MCF 10A (cell line): ENCODE measurements around the gene RASGEF1C. TPM values are rescaled to one million over a fixed set of nuclear protein-coding genes. Genes with fewer than 3 reads are reported as not detected.

Source experiments
- BruUV-seq: library from RNA; stranded (reverse); fragments of 400-500 nt; replicated peaks from 2 replicates; lab custom pipeline; 2021; lab: Mats Ljungman, UMichigan
- CTCF ChIA-PET: fragments of 300-600 bp; sonication (Branson Sonifier 250); formaldehyde crosslinking; extraction: SDS; loops from one replicate; lab custom pipeline; 2021; ENCODE audit warnings: antibody characterized with exemption, inconsistent platforms; lab: Yijun Ruan, JAX
- POLR2A ChIA-PET: fragments of 300-600, 350-650 bp; sonication (Branson Sonifier 250); formaldehyde crosslinking; extraction: SDS; loops from one replicate; lab custom pipeline; 2020; ENCODE audit warnings: antibody characterized with exemption, inconsistent platforms; lab: Yijun Ruan, JAX
- DNase-seq: peaks from one replicate; pipeline ENCODE4 v3.0.0-alpha.2; 2018; ENCODE audit not compliant: unreplicated experiment
- H3K27ac Mint-ChIP-seq: one replicate; pipeline ENCODE4 v1.8.0; 2022; ENCODE audit warnings: mild to moderate bottlenecking, low read depth, mixed read lengths; ENCODE audit not compliant: unreplicated experiment
- H3K27me3 Mint-ChIP-seq: one replicate; pipeline ENCODE4 v1.8.0; 2022; ENCODE audit warnings: mixed read lengths; ENCODE audit not compliant: insufficient read depth, unreplicated experiment
- H3K36me3 Mint-ChIP-seq: one replicate; pipeline ENCODE4 v1.8.0; 2022; ENCODE audit warnings: mild to moderate bottlenecking, moderate library complexity, mixed read lengths; ENCODE audit not compliant: insufficient read depth, unreplicated experiment
- H3K4me1 Mint-ChIP-seq: one replicate; pipeline ENCODE4 v1.8.0; 2022; ENCODE audit warnings: mixed read lengths; ENCODE audit not compliant: insufficient read depth, unreplicated experiment
- H3K4me3 Mint-ChIP-seq: one replicate; pipeline ENCODE4 v1.8.0; 2022; ENCODE audit warnings: mild to moderate bottlenecking, moderate library complexity, mixed read lengths; ENCODE audit not compliant: unreplicated experiment
- H3K9me3 Mint-ChIP-seq: one replicate; pipeline ENCODE4 v1.8.0; 2022; ENCODE audit warnings: mixed read lengths; ENCODE audit not compliant: unreplicated experiment
- CTCF ChIP-seq: fragments of 200-600 bp; IDR thresholded peaks from one replicate; pipeline ENCODE4 v1.8.0; 2022; ENCODE audit warnings: antibody characterized with exemption, mild to moderate bottlenecking; ENCODE audit not compliant: unreplicated experiment
- intact Hi-C: fragments of 100-400 bp; cut with micrococcal nuclease; formaldehyde crosslinking; loops from 2 replicates; pipeline ENCODE4 v1.14.1; 2022
- total RNA-seq: library from RNA; stranded (reverse); gene quantifications from 2 replicates; pipeline ENCODE4 v1.2.3, GENCODE V29; 2022

RASGEF1C gene
- total RNA-seq, 1 experiment from 2014 or later = not detected

- CTCF ChIA-PET = no interaction called here
- POLR2A ChIA-PET = interaction anchor here (0.6 to 1.1 kb wide), 4 partner anchors 8 to 125 kb away, joined by 3 to 5 read pairs (median 4); no protein-coding TSS in a partner anchor
- no TSS peak for BruUV-seq
- Mint-ChIP-seq H3K36me3 (no peaks in the 10 kb centered on the region), H3K27ac (no peak overlapping the region), H3K4me1 (peaks cover 28% of the 10 kb centered on the region), H3K4me3 (no peak overlapping the region), H3K27me3 (no peaks in the 10 kb centered on the region), H3K9me3 (peaks cover 8% of the 10 kb centered on the region)
- DNase-seq = no peak
- TF ChIP-seq CTCF = no peak
- intact Hi-C loops = no loop called here
These were observed 140.4 kb downstream of the RASGEF1C start for GRCh38 chr5:180068519-180069090.

GRCh38 chr5:180067986-180068385 lies 141.0 kb downstream of the RASGEF1C start:
- Mint-ChIP-seq H3K27me3 (no peaks in the 10 kb centered on the region), H3K36me3 (no peaks in the 10 kb centered on the region), H3K9me3 (peaks cover 6% of the 10 kb centered on the region), H3K4me1 (peaks cover 28% of the 10 kb centered on the region), H3K27ac (no peak overlapping the region), H3K4me3 (no peak overlapping the region)
- BruUV-seq = no TSS peak
- intact Hi-C loops = no loop called here
- ChIA-PET CTCF (no interaction called here), POLR2A (interaction anchor here (1.0 to 1.1 kb wide), 2 partner anchors 9 kb away, joined by 4 to 5 read pairs; no protein-coding TSS in a partner anchor)
- no peak for TF ChIP-seq CTCF
- DNase-seq = no peak

DNA sequence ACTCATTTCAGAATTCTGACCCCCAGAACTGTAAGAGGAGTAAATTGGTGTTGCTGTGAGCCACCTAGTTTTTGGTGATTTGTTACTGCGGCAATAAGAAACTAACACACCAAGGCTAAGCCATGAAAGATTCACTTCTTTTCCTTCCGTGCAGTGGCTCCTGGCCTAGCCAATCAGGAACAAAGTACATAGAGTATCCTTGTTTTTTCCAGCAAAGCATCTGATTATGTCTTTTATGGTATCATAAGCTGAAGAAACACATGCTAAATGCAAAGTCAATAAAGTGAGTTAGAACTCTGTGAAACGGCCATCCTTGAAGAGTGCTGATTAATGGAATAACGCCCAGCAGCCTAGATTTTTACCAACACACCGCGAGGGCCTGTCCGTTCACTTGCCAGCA lies 148.8 kb downstream of the RASGEF1C start:
- H3K4me1 Mint-ChIP-seq = peaks cover 9% of the 10 kb centered on the region
- intact Hi-C loops = no loop called here
- CTCF ChIA-PET = no interaction called here
- H3K36me3 Mint-ChIP-seq = no peaks in the 10 kb centered on the region
- H3K4me3 Mint-ChIP-seq = no peak overlapping the region
- DNase-seq = no peak
- H3K27ac Mint-ChIP-seq = no peak overlapping the region
- H3K27me3 Mint-ChIP-seq = no peaks in the 10 kb centered on the region
- no peak for TF ChIP-seq CTCF
- no TSS peak for BruUV-seq
- H3K9me3 Mint-ChIP-seq = no peaks in the 10 kb centered on the region
- POLR2A ChIA-PET = interaction anchor here (1.3 kb wide), 1 partner anchor 8 kb away, joined by 4 read pairs; no protein-coding TSS in a partner anchor

- ChIA-PET POLR2A (interaction anchor here (1.3 kb wide), 1 partner anchor 9 kb away, joined by 4 read pairs; no protein-coding TSS in a partner anchor), CTCF (interaction anchor here (0.6 kb wide), 1 partner anchor 407 kb away, joined by 3 read pairs; no protein-coding TSS in a partner anchor)
- H3K9me3 Mint-ChIP-seq = no peaks in the 10 kb centered on the region
- no peak for DNase-seq
- peaks cover 9% of the 10 kb centered on the region for H3K4me1 Mint-ChIP-seq
- no peaks in the 10 kb centered on the region for H3K36me3 Mint-ChIP-seq
- no peak overlapping the region for H3K27ac Mint-ChIP-seq
- H3K4me3 Mint-ChIP-seq = no peak overlapping the region
- no peaks in the 10 kb centered on the region for H3K27me3 Mint-ChIP-seq
- intact Hi-C loops = no loop called here
- no peak for TF ChIP-seq CTCF
- BruUV-seq = no TSS peak
These were observed 149.7 kb downstream of the RASGEF1C start for GRCh38 chr5:180059326-180059725.
